H1 (cell line): ENCODE results near the gene SH2D2A. TPM values are rescaled to one million over a fixed set of nuclear protein-coding genes. Genes with fewer than 3 reads are reported as not detected.

ENCODE experiments used
- CTCF ChIA-PET: fragments of 300-600 bp; sonication (Branson Sonifier 250); formaldehyde crosslinking; loops from one replicate; lab custom pipeline; 2021; ENCODE audit not compliant: partially characterized antibody; lab: Charles Lee
- POLR2A ChIA-PET: fragments of 300-600 bp; sonication (Branson Sonifier 250); formaldehyde crosslinking; loops from one replicate; lab custom pipeline; 2021; ENCODE audit warnings: inconsistent platforms; ENCODE audit not compliant: partially characterized antibody; lab: Charles Lee
- DNase-seq, 2 experiments: peaks; one replicate each; pipeline versions ENCODE4 v3.0.0 to v3.0.0-alpha.2; 2010 to 2022; ENCODE audit warnings: low spot score in 2 of 2, low read depth in 1 of 2, mixed read lengths in 1 of 2
- FAIRE-seq: peaks from 2 replicates; lab custom pipeline; 2011; peaks lifted over from hg19 to GRCh38; lab: Jason Lieb, UNC
- H2AFZ ChIP-seq: 2 replicates; pipeline ENCODE4 v1.8.1; 2012; ENCODE audit warnings: low read length, inconsistent platforms
- H2AK5ac ChIP-seq: 2 replicates; pipeline ENCODE4 v1.6.1; 2013; ENCODE audit warnings: low read depth, low read length
- H2BK120ac ChIP-seq: replicated peaks from 2 replicates; pipeline ENCODE3; 2013; ENCODE audit warnings: low read depth, low read length, inconsistent platforms
- H2BK12ac ChIP-seq: 2 replicates; pipeline ENCODE4 v1.6.1; 2013; ENCODE audit warnings: low read depth, low read length
- H2BK15ac ChIP-seq: 2 replicates; pipeline ENCODE4 v1.6.1; 2013; ENCODE audit warnings: low read length
- H2BK20ac ChIP-seq: 2 replicates; pipeline ENCODE4 v1.6.1; 2013; ENCODE audit warnings: low read length
- H2BK5ac ChIP-seq: 2 replicates; pipeline ENCODE4 v1.6.1; 2013; ENCODE audit warnings: low read depth, low read length
- H3K14ac ChIP-seq: 2 replicates; pipeline ENCODE4 v1.6.1; 2013; ENCODE audit warnings: inconsistent platforms; ENCODE audit not compliant: insufficient read length
- H3K18ac ChIP-seq: 2 replicates; pipeline ENCODE4 v1.6.1; 2013; ENCODE audit warnings: low read length; ENCODE audit errors: extremely low read depth
- H3K23ac ChIP-seq: 2 replicates; pipeline ENCODE4 v1.6.1; 2013; ENCODE audit warnings: inconsistent platforms; ENCODE audit not compliant: insufficient read length
- H3K23me2 ChIP-seq: 2 replicates; pipeline ENCODE4 v1.6.1; 2013; ENCODE audit warnings: low read depth, low read length
- H3K27ac ChIP-seq: 2 replicates; pipeline ENCODE4 v1.6.1; 2011; ENCODE audit warnings: low read depth, low read length, inconsistent platforms
- H3K27me3 ChIP-seq, 4 experiments: replicated peaks in 1 of 4; 1 replicate in 1 of 4; 2 replicates in 3 of 4; pipeline versions ENCODE4 v1.6.1 to v1.8.1; 2011 to 2013; ENCODE audit warnings: low read length in 3 of 4, mild to moderate bottlenecking in 3 of 4, inconsistent platforms in 2 of 4, mixed read lengths in 2 of 4, moderate library complexity in 1 of 4; ENCODE audit not compliant: control insufficient read depth in 3 of 4, insufficient read depth in 3 of 4; ENCODE audit errors: extremely low read depth in 1 of 4
- H3K36me3 ChIP-seq, 4 experiments: 2 replicates each; pipeline versions ENCODE4 v1.6.1 to v1.8.1; 2011 to 2013; ENCODE audit warnings: mild to moderate bottlenecking in 4 of 4, low read length in 3 of 4, moderate library complexity in 2 of 4, control low read depth in 1 of 4, inconsistent platforms in 1 of 4; ENCODE audit not compliant: insufficient read depth in 4 of 4, control insufficient read depth in 2 of 4
- H3K4ac ChIP-seq: replicated peaks from 2 replicates; pipeline ENCODE3; 2013; ENCODE audit warnings: low read length, low read depth, mixed read lengths, inconsistent platforms; ENCODE audit not compliant: insufficient read length
- H3K4me1 ChIP-seq, 4 experiments: replicated peaks in 1 of 4; 1 replicate in 1 of 4; 2 replicates in 3 of 4; pipeline versions ENCODE4 v1.6.1 to v1.8.1; 2011 to 2013; ENCODE audit warnings: low read length in 3 of 4, inconsistent platforms in 2 of 4, mixed read lengths in 1 of 4; ENCODE audit not compliant: insufficient read depth in 4 of 4, control insufficient read depth in 3 of 4
- H3K4me2 ChIP-seq, 2 experiments: 2 replicates each; pipeline versions ENCODE4 v1.6.1 to v1.8.1; 2011 to 2013; ENCODE audit warnings: low read depth in 2 of 2, low read length in 2 of 2, control low read depth in 1 of 2, inconsistent platforms in 1 of 2, mild to moderate bottlenecking in 1 of 2; ENCODE audit not compliant: insufficient read depth in 1 of 2
- H3K4me3 ChIP-seq, 4 experiments: fragments of 200-600, 300-600 bp in 1 of 4; sonication (generic), shearing (Covaris generic), sonication (Bioruptor Twin) in 1 of 4; 2 replicates each; pipeline versions ENCODE4 v1.5.1 to v1.8.1; 2011 to 2016; ENCODE audit warnings: low read length in 4 of 4, low read depth in 3 of 4, control low read depth in 2 of 4, inconsistent platforms in 2 of 4, mild to moderate bottlenecking in 2 of 4, mixed read lengths in 1 of 4, moderate library complexity in 1 of 4; ENCODE audit not compliant: insufficient read depth in 2 of 4; ENCODE audit errors: extremely low read depth in 1 of 4
- H3K56ac ChIP-seq: replicated peaks from 2 replicates; pipeline ENCODE3; 2013; ENCODE audit warnings: low read depth, mild to moderate bottlenecking, mixed read lengths, low read length, inconsistent platforms; ENCODE audit not compliant: insufficient read length
- H3K79me1 ChIP-seq: 2 replicates; pipeline ENCODE4 v1.6.1; 2013; ENCODE audit warnings: low read depth, low read length, control low read depth
- H3K79me2 ChIP-seq, 2 experiments: 2 replicates each; pipeline versions ENCODE4 v1.6.1 to v1.8.1; 2012 to 2013; ENCODE audit warnings: low read length in 2 of 2, mild to moderate bottlenecking in 2 of 2, inconsistent platforms in 1 of 2; ENCODE audit not compliant: insufficient read depth in 2 of 2, control insufficient read depth in 1 of 2
- H3K9ac ChIP-seq, 4 experiments: replicated peaks in 1 of 4; 1 replicate in 1 of 4; 2 replicates in 3 of 4; pipeline versions ENCODE4 v1.6.1 to v1.8.1; 2011 to 2013; ENCODE audit warnings: low read depth in 3 of 4, low read length in 3 of 4, control low read depth in 2 of 4, mild to moderate bottlenecking in 2 of 4, moderate library complexity in 2 of 4, inconsistent platforms in 1 of 4; ENCODE audit errors: extremely low read depth in 1 of 4
- H3K9me3 ChIP-seq, 2 experiments: 2 replicates each; pipeline versions ENCODE4 v1.6.1 to v1.8.1; 2012 to 2013; ENCODE audit warnings: mild to moderate bottlenecking in 2 of 2, moderate library complexity in 2 of 2, control low read depth in 1 of 2, inconsistent platforms in 1 of 2, low read depth in 1 of 2, low read length in 1 of 2, mixed read lengths in 1 of 2; ENCODE audit not compliant: insufficient read depth in 2 of 2
- H4K20me1 ChIP-seq, 2 experiments: replicated peaks in 1 of 2; 2 replicates each; pipeline versions ENCODE3 to v1.8.1; 2011 to 2013; ENCODE audit warnings: inconsistent platforms in 2 of 2, low read length in 2 of 2, mild to moderate bottlenecking in 1 of 2; ENCODE audit not compliant: insufficient read depth in 2 of 2, control insufficient read depth in 1 of 2
- H4K5ac ChIP-seq: 2 replicates; pipeline ENCODE4 v1.6.1; 2013; ENCODE audit warnings: low read length, low read depth, mixed read lengths, inconsistent platforms; ENCODE audit not compliant: insufficient read length
- H4K8ac ChIP-seq: 2 replicates; pipeline ENCODE4 v1.8.0; 2013; ENCODE audit warnings: mild to moderate bottlenecking, moderate library complexity, low read length, inconsistent platforms; ENCODE audit not compliant: insufficient read depth; ENCODE audit errors: extremely low read depth
- H4K91ac ChIP-seq: replicated peaks from 2 replicates; pipeline ENCODE3; 2013; ENCODE audit warnings: low read length, mixed read lengths, inconsistent platforms; ENCODE audit not compliant: insufficient read length
- CEBPB ChIP-seq: IDR thresholded peaks from 2 replicates; pipeline ENCODE4 v1.6.1; 2012; ENCODE audit warnings: low read depth, low read length
- EZH2 ChIP-seq: fragments of 200-600 bp; sonication (generic); IDR thresholded peaks from 2 replicates; pipeline ENCODE4 v1.7.1; 2012; ENCODE audit warnings: low read depth, mild to moderate bottlenecking, moderate library complexity, low read length, inconsistent platforms; ENCODE audit not compliant: severe bottlenecking
- JUND ChIP-seq: IDR thresholded peaks from 2 replicates; pipeline ENCODE4 v1.6.1; 2011; ENCODE audit warnings: mild to moderate bottlenecking, improper control_type of control experiment, low read length
- KDM4A ChIP-seq: IDR thresholded peaks from one replicate; pipeline ENCODE4 v1.7.1; 2012; ENCODE audit warnings: low read depth, mild to moderate bottlenecking, moderate library complexity, low read length, inconsistent platforms; ENCODE audit not compliant: severe bottlenecking
- PHF8 ChIP-seq: fragments of 200-600 bp; sonication (generic); conservative IDR thresholded peaks from 2 replicates; pipeline ENCODE4 v1.7.1; 2012; ENCODE audit warnings: low read depth, mild to moderate bottlenecking, inconsistent platforms, low read length, moderate library complexity
- RNF2 ChIP-seq: fragments of 200-900, 300-1000 bp; sonication (generic); IDR thresholded peaks from 2 replicates; pipeline ENCODE4 v1.7.1; 2016; ENCODE audit warnings: borderline replicate concordance, low read depth, mild to moderate bottlenecking, antibody characterized with exemption, low read length; ENCODE audit not compliant: poor library complexity, severe bottlenecking; ENCODE audit errors: missing control alignments
- SAP30 ChIP-seq: fragments of 300-600 bp; sonication (generic); IDR thresholded peaks from 2 replicates; pipeline ENCODE4 v1.7.1; 2012; ENCODE audit warnings: low read length, moderate library complexity, mild to moderate bottlenecking, inconsistent platforms; ENCODE audit not compliant: insufficient read depth, insufficient replicate concordance
- SP2 ChIP-seq: IDR thresholded peaks from 2 replicates; pipeline ENCODE4 v1.6.1; 2012; ENCODE audit warnings: mild to moderate bottlenecking, low read length, inconsistent platforms
- USF2 ChIP-seq: IDR thresholded peaks from 2 replicates; pipeline ENCODE4 v1.6.1; 2011; ENCODE audit warnings: low read length, improper control_type of control experiment
- WGBS, 2 experiments: shearing (Covaris generic) in 1 of 2; methylation state at CpG; one replicate each; pipeline versions ENCODE4 v1.1.6 to v1.1.7; 2013 to 2015; ENCODE audit warnings: low lambda C conversion rate in 2 of 2, mixed read lengths in 2 of 2, inconsistent platforms in 1 of 2, low coverage in 1 of 2, missing lambda C conversion rate in 1 of 2; ENCODE audit not compliant: insufficient replicate concordance in 2 of 2, insufficient coverage in 1 of 2, insufficient read length in 1 of 2; ENCODE audit errors: extremely low coverage in 1 of 2, missing lambda C conversion rate in 1 of 2; 5-methylcytosine and 5-hydroxymethylcytosine counted together
- polyA plus RNA-seq, 7 experiments: library from polyadenylated mRNA; depleted of rRNA in 3 of 7; stranded (reverse) in 5 of 7; unstranded in 2 of 7; fragments of >200 nt in 5 of 7; fragments of 200-250 nt in 2 of 7; gene quantifications; 1 replicate in 5 of 7; 2 replicates in 1 of 7; 4 replicates in 1 of 7; pipeline versions ENCODE4 v1.2.1 to v1.2.3, GENCODE V29; 2011 to 2013; ENCODE audit warnings: missing spikeins in 2 of 7, mixed read lengths in 2 of 7
- total RNA-seq: library from RNA; stranded (reverse); fragmentation: NEBNext Ultra II Directional; extraction: Animal tissue kit (Norgen Biotek cat#: 25700); gene quantifications from 2 replicates; pipeline ENCODE4 v1.2.1, GENCODE V29; 2021

SH2D2A gene
- total and polyA plus RNA-seq, 2 of the 8 experiments (the other 6 are each of a cell fraction or from before 2014, with no cell fraction given) = 3.3 to 7.9 TPM

GRCh38 chr1:156838972-156839371 lies 22.3 kb upstream of the SH2D2A start:
- no peak overlapping the region for H3K56ac ChIP-seq
- CTCF ChIA-PET = interaction anchor here (0.7 to 22.0 kb wide), 41 partner anchors 13 to 230 kb away, joined by 3 to 556 read pairs (median 5); partner anchors contain the start of genes INSRR, ISG20L2, LRRC71 and METTL25B
- peak; percentile 48 for FAIRE-seq
- TF ChIP-seq JUND (no peak), SP2 (no peak), KDM4A (no peak), EZH2 (no peak), USF2 (no peak), CEBPB (peak; percentile 8; the same call in 1 of the 2 replicates), SAP30 (no peak), PHF8 (no peak), RNF2 (no peak)

More at GRCh38 chr1:156838972-156839371, 22.3 kb upstream of the SH2D2A start:
- no peak overlapping the region for H2BK12ac ChIP-seq
- H2BK5ac ChIP-seq = no peak overlapping the region
- H3K9ac ChIP-seq = no peak overlapping the region
- H3K14ac ChIP-seq = no peak overlapping the region
- no peak overlapping the region for H4K5ac ChIP-seq
- H3K4me3 ChIP-seq = no peak overlapping the region
- H4K20me1 ChIP-seq = peaks cover 4 to 5% of the 10 kb centered on the region in 2 experiments
- H3K23me2 ChIP-seq = no peaks in the 10 kb centered on the region
- H3K36me3 ChIP-seq = no peaks in the 10 kb centered on the region
- no peak overlapping the region for H3K27ac ChIP-seq
- POLR2A ChIA-PET = interaction anchor here (0.9 to 1.3 kb wide), 7 partner anchors 9 to 88 kb away, joined by 3 to 5 read pairs (median 4); partner anchors contain the start of genes HDGF and NTRK1
- H4K91ac ChIP-seq = no peak overlapping the region
- 0 out of 2 replicates have a peak overlapping the region, but pooled peaks have one; percentile 67 for H2BK20ac ChIP-seq
- 0 out of 2 replicates have a peak overlapping the region, but pooled peaks have one; percentile 96 for H2BK15ac ChIP-seq
- H3K4me1 ChIP-seq = peaks cover 0 to 2% (median 2%) of the 10 kb centered on the region in 4 experiments; a peak in 3 of 7 replicates
- H3K9me3 ChIP-seq = no peaks in the 10 kb centered on the region
- H2BK120ac ChIP-seq = no peak overlapping the region
- H2AFZ ChIP-seq = no peak overlapping the region
- H3K18ac ChIP-seq = no peak overlapping the region
- no peak overlapping the region for H4K8ac ChIP-seq
- H3K79me1 ChIP-seq = no peaks in the 10 kb centered on the region
- H3K79me2 ChIP-seq = no peaks in the 10 kb centered on the region
- H2AK5ac ChIP-seq = no peak overlapping the region
- no peak overlapping the region for H3K23ac ChIP-seq
- H3K4ac ChIP-seq = no peak overlapping the region
- peaks cover 9 to 23% (median 22%) of the 10 kb centered on the region in 4 experiments for H3K27me3 ChIP-seq
- no peak overlapping the region for H3K4me2 ChIP-seq
- peak in 1 of 2 experiments; percentile 86 for DNase-seq
- 37% methylated on average over 7 of the region's 7 CpGs; no CpG with 5 or more reads in 1 of the 2 experiments for WGBS, 2 experiments
